Activated naive CD4-positive, alpha-beta T cell treated with anti-CD3 and anti-CD28 coated beads for 36 hours (primary cell): ENCODE results near the gene DPEP2. TPM values are rescaled to one million over a fixed set of nuclear protein-coding genes. Genes with fewer than 3 reads are reported as not detected.
A peak's percentile ranks its signal among the peaks of the same experiment; 100 is the strongest.

Source experiments
- CTCF ChIA-PET: fragments of 350-600 bp; sonication (Branson Sonifier 250); formaldehyde crosslinking; loops from one replicate; lab custom pipeline; 2021; ENCODE audit warnings: antibody characterized with exemption; lab: Charles Lee
- DNase-seq: peaks from one replicate; pipeline ENCODE4 v3.0.0-alpha.2; 2020
- H3K27ac Mint-ChIP-seq: one replicate; pipeline ENCODE4 v1.8.0; 2021; ENCODE audit warnings: mild to moderate bottlenecking, mixed read lengths
- H3K27me3 Mint-ChIP-seq: one replicate; pipeline ENCODE4 v1.8.0; 2021; ENCODE audit warnings: low read depth, mixed read lengths
- H3K36me3 Mint-ChIP-seq: one replicate; pipeline ENCODE4 v1.8.0; 2021; ENCODE audit warnings: low read depth, mixed read lengths
- H3K4me1 Mint-ChIP-seq: one replicate; pipeline ENCODE4 v1.8.0; 2021; ENCODE audit warnings: low read depth, mixed read lengths
- H3K4me3 Mint-ChIP-seq: one replicate; pipeline ENCODE4 v1.8.0; 2021; ENCODE audit warnings: mild to moderate bottlenecking, moderate library complexity, mixed read lengths
- H3K9me3 Mint-ChIP-seq: one replicate; pipeline ENCODE4 v1.8.0; 2021; ENCODE audit warnings: mixed read lengths
- intact Hi-C: fragments of 100-400 bp; cut with micrococcal nuclease; formaldehyde crosslinking; loops from one replicate; pipeline ENCODE4 v1.15.1; 2023
- total RNA-seq, 2 experiments: library from RNA; stranded (reverse); gene quantifications; one replicate each; pipeline ENCODE4 v1.2.3, GENCODE V29; 2021

The DPEP2 gene
- total RNA-seq, 2 experiments from 2014 or later = 3.1 to 3.8 TPM

GRCh38 chr16:67969254-67970039 lies 29.8 kb downstream of the DPEP2 start:
- intact Hi-C loops = loop anchor here (2.0 kb wide), 1 partner anchor 53 kb away; the partner anchor contains the start of genes DDX28 and DUS2
- CTCF ChIA-PET = interaction anchor here (1.0 to 1.4 kb wide), 4 partner anchors 18 to 35 kb away, joined by 3 to 4 read pairs (median 3); no protein-coding TSS in a partner anchor
- Mint-ChIP-seq H3K36me3 (no peaks in the 10 kb centered on the region), H3K9me3 (no peaks in the 10 kb centered on the region), H3K4me1 (peaks cover 10% of the 10 kb centered on the region), H3K27ac (peak overlapping the region; percentile 66), H3K27me3 (no peaks in the 10 kb centered on the region), H3K4me3 (peak overlapping the region; percentile 97)
- no peak for DNase-seq

GRCh38 chr16:67968400-67969253 lies 30.7 kb downstream of the DPEP2 start, which contains the start of gene SLC12A4:
Gene SLC12A4, minus strand, starts transcription at chr16:67968637. Its CDS starts 84 bp downstream, at chr16:67968553.
- peak; percentile 93 for DNase-seq
- peak within 1 kb of the TSS; percentile 78 for H3K27ac Mint-ChIP-seq
- H3K36me3 Mint-ChIP-seq = no peaks in the 10 kb centered on the region
- CTCF ChIA-PET = interaction anchor here (1.0 to 1.4 kb wide), 4 partner anchors 19 to 35 kb away, joined by 3 to 4 read pairs (median 3); no protein-coding TSS in a partner anchor
- no peaks in the 10 kb centered on the region for H3K9me3 Mint-ChIP-seq
- H3K4me3 Mint-ChIP-seq = peak within 1 kb of the TSS; percentile 97
- H3K4me1 Mint-ChIP-seq = peaks cover 10% of the 10 kb centered on the region
- intact Hi-C loops = loop anchor here (1.0 to 2.0 kb wide), 12 partner anchors 16 to 487 kb away; partner anchors contain the start of genes ATP6V0D1, DDX28, DPEP2 and DUS2
- no peaks in the 10 kb centered on the region for H3K27me3 Mint-ChIP-seq

- H3K4me1 Mint-ChIP-seq = peaks cover 10% of the 10 kb centered on the region
- H3K9me3 Mint-ChIP-seq = no peaks in the 10 kb centered on the region
- H3K4me3 Mint-ChIP-seq = peak overlapping the region; percentile 97
- CTCF ChIA-PET = interaction anchor here (1.4 kb wide), 1 partner anchor 84 kb away, joined by 4 read pairs; no protein-coding TSS in a partner anchor
- H3K27me3 Mint-ChIP-seq = no peaks in the 10 kb centered on the region
- intact Hi-C loops = loop anchor here (1.0 to 2.0 kb wide), 12 partner anchors 16 to 487 kb away; partner anchors contain the start of genes ATP6V0D1, DDX28, DPEP2 and DUS2
- peak; percentile 42 for DNase-seq
- H3K27ac Mint-ChIP-seq = peak overlapping the region; percentile 78
- H3K36me3 Mint-ChIP-seq = peaks cover 2% of the 10 kb centered on the region
These were observed 31.3 kb downstream of the DPEP2 start for GRCh38 chr16:67967958-67968399.

GRCh38 chr16:67967183-67967957 lies 31.9 kb downstream of the DPEP2 start:
- no peaks in the 10 kb centered on the region for H3K27me3 Mint-ChIP-seq
- no peaks in the 10 kb centered on the region for H3K9me3 Mint-ChIP-seq
- peak; percentile 50 for DNase-seq
- peak overlapping the region; percentile 78 for H3K27ac Mint-ChIP-seq
- peaks cover 3% of the 10 kb centered on the region for H3K36me3 Mint-ChIP-seq
- CTCF ChIA-PET = interaction anchor here (1.1 to 1.4 kb wide), 2 partner anchors 73 to 84 kb away, joined by 3 to 4 read pairs; no protein-coding TSS in a partner anchor
- H3K4me3 Mint-ChIP-seq = peak overlapping the region; percentile 97
- intact Hi-C loops = no loop called here
- H3K4me1 Mint-ChIP-seq = peaks cover 10% of the 10 kb centered on the region

GRCh38 chr16:67966549-67967182 lies 32.6 kb downstream of the DPEP2 start:
- no peak overlapping the region for H3K27ac Mint-ChIP-seq
- H3K4me3 Mint-ChIP-seq = peak overlapping the region; percentile 97
- no peaks in the 10 kb centered on the region for H3K27me3 Mint-ChIP-seq
- intact Hi-C loops = no loop called here
- no peaks in the 10 kb centered on the region for H3K9me3 Mint-ChIP-seq
- no peak for DNase-seq
- peaks cover 10% of the 10 kb centered on the region for H3K4me1 Mint-ChIP-seq
- CTCF ChIA-PET = interaction anchor here (0.6 to 1.4 kb wide), 3 partner anchors 74 to 93 kb away, joined by 3 to 4 read pairs (median 3); no protein-coding TSS in a partner anchor
- H3K36me3 Mint-ChIP-seq = peaks cover 3% of the 10 kb centered on the region

GRCh38 chr16:67965668-67966548 lies 33.4 kb downstream of the DPEP2 start:
- Mint-ChIP-seq H3K27ac (no peak overlapping the region), H3K9me3 (no peaks in the 10 kb centered on the region), H3K4me3 (no peak overlapping the region), H3K36me3 (peaks cover 3% of the 10 kb centered on the region), H3K27me3 (no peaks in the 10 kb centered on the region), H3K4me1 (peaks cover 10% of the 10 kb centered on the region)
- no peak for DNase-seq
- intact Hi-C loops = no loop called here
- CTCF ChIA-PET = interaction anchor here (0.6 to 1.4 kb wide), 6 partner anchors 24 to 103 kb away, joined by 3 to 5 read pairs (median 3); no protein-coding TSS in a partner anchor

GRCh38 chr16:67964477-67965131 lies 34.7 kb downstream of the DPEP2 start:
- no peaks in the 10 kb centered on the region for H3K9me3 Mint-ChIP-seq
- intact Hi-C loops = no loop called here
- H3K4me3 Mint-ChIP-seq = no peak overlapping the region
- H3K27ac Mint-ChIP-seq = no peak overlapping the region
- H3K4me1 Mint-ChIP-seq = peaks cover 10% of the 10 kb centered on the region
- no peak for DNase-seq
- no peaks in the 10 kb centered on the region for H3K27me3 Mint-ChIP-seq
- peaks cover 3% of the 10 kb centered on the region for H3K36me3 Mint-ChIP-seq
- CTCF ChIA-PET = interaction anchor here (1.2 to 1.4 kb wide), 2 partner anchors 22 to 76 kb away, joined by 3 to 5 read pairs; no protein-coding TSS in a partner anchor

GRCh38 chr16:67963662-67964321 lies 35.5 kb downstream of the DPEP2 start:
- intact Hi-C loops = no loop called here
- CTCF ChIA-PET = interaction anchor here (1.1 kb wide), 1 partner anchor 77 kb away, joined by 4 read pairs; no protein-coding TSS in a partner anchor
- no peak overlapping the region for H3K27ac Mint-ChIP-seq
- DNase-seq = no peak
- peaks cover 10% of the 10 kb centered on the region for H3K4me1 Mint-ChIP-seq
- H3K27me3 Mint-ChIP-seq = no peaks in the 10 kb centered on the region
- H3K9me3 Mint-ChIP-seq = no peaks in the 10 kb centered on the region
- H3K4me3 Mint-ChIP-seq = no peak overlapping the region
- peaks cover 3% of the 10 kb centered on the region for H3K36me3 Mint-ChIP-seq

- DNase-seq = no peak
- Mint-ChIP-seq H3K4me1 (peaks cover 10% of the 10 kb centered on the region), H3K36me3 (peaks cover 6% of the 10 kb centered on the region), H3K27me3 (no peaks in the 10 kb centered on the region), H3K27ac (no peak overlapping the region), H3K4me3 (no peak overlapping the region), H3K9me3 (no peaks in the 10 kb centered on the region)
- intact Hi-C loops = no loop called here
- CTCF ChIA-PET = interaction anchor here (0.7 to 1.1 kb wide), 2 partner anchors 77 to 297 kb away, joined by 3 to 4 read pairs; no protein-coding TSS in a partner anchor
These were observed 36.0 kb downstream of the DPEP2 start for GRCh38 chr16:67963292-67963661.
